Natural killer cell (primary cell): Measurements from ENCODE around the gene NOS1. TPM values are rescaled to one million over a fixed set of nuclear protein-coding genes. Genes with fewer than 3 reads are reported as not detected.

Source experiments
- ATAC-seq, 3 donors: fragments of 150-1000 bp in 2 of 3; fragments of 200-7000 bp in 1 of 3; cut with Tn5 transposase; 1 replicate in 1 of 3; 2 replicates in 2 of 3; pipeline ENCODE4 v1.10.0; 2021; ENCODE audit warnings: mild to moderate bottlenecking in 2 of 3, moderate library complexity in 2 of 3
- DNase-seq, 2 donors: peaks; one replicate each; pipeline versions ENCODE4 v3.0.0 to v3.0.0-alpha.2; 2013 to 2021; ENCODE audit warnings: mixed read lengths in 1 of 2
- H3K27ac ChIP-seq: one replicate; pipeline ENCODE4 v1.5.1; 2013; ENCODE audit warnings: mild to moderate bottlenecking, low read length
- H3K27me3 ChIP-seq: one replicate; pipeline ENCODE4 v1.6.1; 2013; ENCODE audit warnings: low read length; ENCODE audit not compliant: control insufficient read depth, insufficient read depth
- H3K36me3 ChIP-seq: one replicate; pipeline ENCODE4 v1.6.1; 2013; ENCODE audit warnings: low read length; ENCODE audit not compliant: control insufficient read depth, insufficient read depth
- H3K4me1 ChIP-seq: one replicate; pipeline ENCODE4 v1.6.1; 2013; ENCODE audit warnings: low read length; ENCODE audit not compliant: control insufficient read depth, insufficient read depth
- H3K4me3 ChIP-seq: one replicate; pipeline ENCODE4 v1.5.1; 2013; ENCODE audit warnings: low read length
- H3K9me3 ChIP-seq: one replicate; pipeline ENCODE4 v1.6.1; 2013; ENCODE audit warnings: low read length; ENCODE audit not compliant: control insufficient read depth, insufficient read depth
- H3K27ac Mint-ChIP-seq, 2 donors: one replicate each; pipeline ENCODE4 v1.8.0; 2022; ENCODE audit warnings: mild to moderate bottlenecking in 2 of 2, mixed read lengths in 2 of 2, moderate library complexity in 1 of 2
- H3K27me3 Mint-ChIP-seq, 2 donors: one replicate each; pipeline ENCODE4 v1.8.0; 2022; ENCODE audit warnings: low read depth in 2 of 2, mixed read lengths in 2 of 2
- H3K36me3 Mint-ChIP-seq: one replicate; pipeline ENCODE4 v1.8.0; 2022; ENCODE audit warnings: mixed read lengths
- H3K4me1 Mint-ChIP-seq, 2 donors: one replicate each; pipeline ENCODE4 v1.8.0; 2022; ENCODE audit warnings: mixed read lengths in 2 of 2
- H3K4me3 Mint-ChIP-seq: one replicate; pipeline ENCODE4 v1.8.0; 2022; ENCODE audit warnings: mild to moderate bottlenecking, moderate library complexity, mixed read lengths
- H3K9me3 Mint-ChIP-seq, 2 donors: one replicate each; pipeline ENCODE4 v1.8.0; 2022; ENCODE audit warnings: mixed read lengths in 2 of 2
- WGBS: methylation state at CpG from one replicate; pipeline ENCODE4 v1.1.7; 2013; ENCODE audit warnings: missing lambda C conversion rate; ENCODE audit not compliant: insufficient coverage; 5-methylcytosine and 5-hydroxymethylcytosine counted together
- intact Hi-C: fragments of 100-400 bp; cut with micrococcal nuclease; formaldehyde crosslinking; loops from one replicate; pipeline ENCODE4 v1.14.2; 2022
- total RNA-seq, 4 donors: library from RNA; stranded (reverse); fragments of 120-200 nt in 1 of 4; gene quantifications; one replicate each; pipeline versions ENCODE4 v1.2.3 to v1.2.4, GENCODE V29; 2013 to 2022
- TF ChIP-seq, protein P1 (sequence below): fragments of 200-600 bp; IDR thresholded peaks from one replicate; pipeline ENCODE4 v1.8.0; 2022; ENCODE audit warnings: antibody characterized with exemption

NOS1 gene
- total RNA-seq, 3 donors from 2014 or later (not counting 1 experiment from before 2014, with no cell fraction given): not detected

DNA sequence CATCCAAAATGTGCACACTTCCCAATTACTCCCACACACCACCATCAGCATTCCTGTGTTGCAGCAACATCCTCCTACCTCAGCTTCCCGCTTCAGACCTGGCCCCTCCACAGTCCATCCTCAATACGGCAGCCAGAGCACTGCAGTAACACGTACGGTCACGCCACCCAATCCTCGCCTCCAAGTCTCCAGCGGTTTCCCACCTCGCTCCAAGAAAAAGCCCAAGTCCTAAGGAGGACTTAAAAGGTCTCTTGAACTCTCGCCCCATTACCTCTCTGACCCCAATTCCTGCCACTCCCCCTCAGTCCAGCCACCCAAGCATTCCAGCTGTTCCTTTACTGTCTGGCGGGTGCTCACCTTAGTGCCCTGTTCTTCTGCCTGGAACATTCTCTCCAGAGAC lies 183.1 kb downstream of the NOS1 start:
- TF ChIP-seq, protein P1, sequence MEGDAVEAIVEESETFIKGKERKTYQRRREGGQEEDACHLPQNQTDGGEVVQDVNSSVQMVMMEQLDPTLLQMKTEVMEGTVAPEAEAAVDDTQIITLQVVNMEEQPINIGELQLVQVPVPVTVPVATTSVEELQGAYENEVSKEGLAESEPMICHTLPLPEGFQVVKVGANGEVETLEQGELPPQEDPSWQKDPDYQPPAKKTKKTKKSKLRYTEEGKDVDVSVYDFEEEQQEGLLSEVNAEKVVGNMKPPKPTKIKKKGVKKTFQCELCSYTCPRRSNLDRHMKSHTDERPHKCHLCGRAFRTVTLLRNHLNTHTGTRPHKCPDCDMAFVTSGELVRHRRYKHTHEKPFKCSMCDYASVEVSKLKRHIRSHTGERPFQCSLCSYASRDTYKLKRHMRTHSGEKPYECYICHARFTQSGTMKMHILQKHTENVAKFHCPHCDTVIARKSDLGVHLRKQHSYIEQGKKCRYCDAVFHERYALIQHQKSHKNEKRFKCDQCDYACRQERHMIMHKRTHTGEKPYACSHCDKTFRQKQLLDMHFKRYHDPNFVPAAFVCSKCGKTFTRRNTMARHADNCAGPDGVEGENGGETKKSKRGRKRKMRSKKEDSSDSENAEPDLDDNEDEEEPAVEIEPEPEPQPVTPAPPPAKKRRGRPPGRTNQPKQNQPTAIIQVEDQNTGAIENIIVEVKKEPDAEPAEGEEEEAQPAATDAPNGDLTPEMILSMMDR: no peak
- Histone ChIP-seq H3K36me3 (peaks cover 72% of the 10 kb centered on the region), H3K27me3 (no peaks in the 10 kb centered on the region), H3K27ac (no peak overlapping the region), H3K4me1 (no peaks in the 10 kb centered on the region), H3K4me3 (no peak overlapping the region), H3K9me3 (no peaks in the 10 kb centered on the region)
- Mint-ChIP-seq H3K27ac (no peak overlapping the region), H3K4me1 (peaks cover 11 to 21% of the 10 kb centered on the region in 2 donors), H3K36me3 (peaks cover 37% of the 10 kb centered on the region), H3K9me3 (no peaks in the 10 kb centered on the region), H3K4me3 (no peak overlapping the region), H3K27me3 (no peaks in the 10 kb centered on the region)
- intact Hi-C loops: no loop called here
- ATAC-seq (no peak), DNase-seq (no peak)
- 98% methylated on average over 10 of the region's 10 CpGs for WGBS

DNA sequence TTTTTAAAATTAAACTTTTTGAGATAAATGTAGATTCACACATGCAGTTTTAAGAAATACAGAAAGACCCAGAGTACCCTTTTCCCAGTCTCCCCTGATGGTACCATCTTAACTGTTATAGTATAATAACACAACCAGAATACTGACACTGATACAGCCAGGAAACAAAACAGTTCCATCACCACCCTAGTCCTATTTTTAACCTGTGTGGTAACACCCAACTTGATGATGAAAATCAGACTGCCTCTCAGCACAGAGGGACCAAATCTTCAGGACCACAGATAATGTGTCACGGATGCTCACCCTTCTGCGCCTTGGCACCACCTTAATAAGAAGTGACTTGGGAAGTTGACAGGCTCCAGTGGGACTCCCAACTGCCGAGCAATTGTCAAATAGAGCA lies 189.3 kb downstream of the NOS1 start:
- H3K27me3 ChIP-seq: no peaks in the 10 kb centered on the region
- ATAC-seq (no peak), DNase-seq (no peak)
- peaks cover 5% of the 10 kb centered on the region in 2 donors for H3K4me1 Mint-ChIP-seq
- peaks cover 38% of the 10 kb centered on the region for H3K36me3 Mint-ChIP-seq
- 93% methylated on average over 3 of the region's 3 CpGs for WGBS
- H3K27ac ChIP-seq: no peak overlapping the region
- no peak overlapping the region for H3K4me3 ChIP-seq
- H3K9me3 ChIP-seq: no peaks in the 10 kb centered on the region
- H3K27ac Mint-ChIP-seq: no peak overlapping the region
- no peak overlapping the region for H3K4me3 Mint-ChIP-seq
- H3K4me1 ChIP-seq: no peaks in the 10 kb centered on the region
- no peaks in the 10 kb centered on the region for H3K9me3 Mint-ChIP-seq
- H3K36me3 ChIP-seq: peaks cover 77% of the 10 kb centered on the region
- intact Hi-C loops: no loop called here
- TF ChIP-seq, protein P1: no peak
- H3K27me3 Mint-ChIP-seq: no peaks in the 10 kb centered on the region

DNA sequence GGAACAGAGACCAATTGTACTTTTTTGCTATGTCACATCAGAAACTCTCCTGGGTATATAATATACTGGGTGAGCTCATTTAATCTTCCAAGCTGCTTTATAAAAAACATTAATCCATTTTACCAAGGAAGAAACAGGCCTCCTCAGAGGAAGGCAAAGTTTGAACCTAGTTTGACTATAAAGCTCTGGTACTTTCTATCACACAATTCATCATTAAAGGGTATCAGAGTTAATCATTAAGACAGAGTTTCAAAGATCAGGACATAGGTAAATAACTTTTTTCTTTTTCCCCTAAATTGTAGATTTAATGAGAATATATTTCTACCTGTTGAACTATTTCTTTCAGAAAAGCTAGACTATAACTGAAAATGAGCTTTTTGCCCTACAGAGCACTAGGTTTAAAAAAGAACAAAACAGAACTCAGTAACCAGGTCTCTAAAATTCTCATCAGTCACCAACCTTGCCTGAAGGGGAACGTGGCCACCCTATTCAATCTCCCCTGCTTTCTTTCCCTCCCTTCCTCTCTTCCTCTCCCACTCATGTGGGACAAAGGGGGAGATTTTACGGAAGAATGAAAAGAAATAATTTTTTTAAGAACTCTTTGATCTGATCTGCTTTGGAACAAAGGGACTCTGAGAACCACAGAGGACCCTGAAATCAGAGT lies 189.8 kb downstream of the NOS1 start:
- Histone ChIP-seq H3K4me1 (no peaks in the 10 kb centered on the region), H3K36me3 (peaks cover 78% of the 10 kb centered on the region), H3K27ac (no peak overlapping the region), H3K9me3 (no peaks in the 10 kb centered on the region), H3K4me3 (no peak overlapping the region), H3K27me3 (no peaks in the 10 kb centered on the region)
- H3K27me3 Mint-ChIP-seq: no peaks in the 10 kb centered on the region
- DNase-seq: no peak
- TF ChIP-seq, protein P1: no peak
- peaks cover 5% of the 10 kb centered on the region in 2 donors for H3K4me1 Mint-ChIP-seq
- H3K27ac Mint-ChIP-seq: no peak overlapping the region
- H3K36me3 Mint-ChIP-seq: peaks cover 38% of the 10 kb centered on the region
- no peak overlapping the region for H3K4me3 Mint-ChIP-seq
- ATAC-seq: no peak
- intact Hi-C loops: no loop called here
- 100% methylated on average over 1 of the region's 2 CpGs for WGBS
- no peaks in the 10 kb centered on the region for H3K9me3 Mint-ChIP-seq

DNA sequence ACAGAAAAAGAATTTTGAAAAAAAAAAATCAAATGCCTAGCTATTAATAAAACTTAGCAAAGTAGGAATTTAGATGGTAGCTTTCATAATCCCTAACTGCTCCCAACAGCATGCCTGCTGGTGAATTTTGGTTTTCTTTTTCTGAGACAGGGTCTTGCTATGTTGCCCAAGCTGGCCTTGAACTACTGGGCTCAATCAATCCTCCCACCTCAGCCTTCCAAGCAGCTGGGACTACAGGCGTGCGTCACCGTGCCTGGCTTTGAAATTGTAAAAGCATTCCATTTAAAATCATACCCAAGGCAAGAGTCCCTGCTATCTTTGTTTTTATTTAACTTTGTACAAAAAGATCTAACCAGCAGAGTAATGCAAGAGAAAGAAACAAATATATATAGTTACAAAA lies 191.9 kb downstream of the NOS1 start:
- intact Hi-C loops: no loop called here
- H3K36me3 Mint-ChIP-seq: peaks cover 31% of the 10 kb centered on the region
- Histone ChIP-seq H3K27me3 (no peaks in the 10 kb centered on the region), H3K4me1 (no peaks in the 10 kb centered on the region), H3K9me3 (no peaks in the 10 kb centered on the region), H3K36me3 (peaks cover 74% of the 10 kb centered on the region), H3K4me3 (no peak overlapping the region), H3K27ac (no peak overlapping the region)
- ATAC-seq (no peak), DNase-seq (no peak)
- no peak overlapping the region for H3K4me3 Mint-ChIP-seq
- H3K9me3 Mint-ChIP-seq: no peaks in the 10 kb centered on the region
- H3K27ac Mint-ChIP-seq: no peak overlapping the region
- TF ChIP-seq, protein P1: no peak
- WGBS: 100% methylated on average over 3 of the region's 3 CpGs
- H3K27me3 Mint-ChIP-seq: no peaks in the 10 kb centered on the region
- no peaks in the 10 kb centered on the region for H3K4me1 Mint-ChIP-seq
